IMR-90 (cell line): Measurements from ENCODE around the gene RHOBTB3. TPM values are rescaled to one million over a fixed set of nuclear protein-coding genes. Genes with fewer than 3 reads are reported as not detected.

Experiments
- ATAC-seq: fragments of 200-7000 bp; cut with Tn5 transposase; 2 replicates; pipeline ENCODE4 v1.9.1; 2020; ENCODE audit warnings: low read depth, mild to moderate bottlenecking, moderate library complexity
- BruUV-seq: library from RNA; stranded (reverse); fragments of 400-500 nt; replicated peaks from 2 replicates; lab custom pipeline; 2021; lab: Mats Ljungman, UMichigan
- CTCF ChIA-PET: fragments of 300-600 bp; formaldehyde crosslinking; extraction: SDS; loops from one replicate; lab custom pipeline; 2021; ENCODE audit warnings: antibody characterized with exemption; lab: Yijun Ruan, JAX
- POLR2A ChIA-PET: fragments of 300-600 bp; sonication (Branson Sonifier 250); formaldehyde crosslinking; loops from one replicate; lab custom pipeline; 2022; ENCODE audit warnings: antibody characterized with exemption; ENCODE audit not compliant: unreplicated experiment; lab: Charles Lee
- DNase-seq: peaks from one replicate; pipeline ENCODE4 v3.0.0; 2013
- H2AFZ ChIP-seq: replicated peaks from 2 replicates; pipeline ENCODE3; 2013; ENCODE audit warnings: low read length, mild to moderate bottlenecking; ENCODE audit not compliant: poor library complexity
- H2AK5ac ChIP-seq: 2 replicates; pipeline ENCODE4 v1.6.1; 2013; ENCODE audit warnings: low read depth, low read length, inconsistent platforms
- H2AK9ac ChIP-seq: replicated peaks from 2 replicates; pipeline ENCODE3; 2013; ENCODE audit warnings: mild to moderate bottlenecking, low read depth, low read length, moderate library complexity; ENCODE audit not compliant: poor library complexity
- H2BK120ac ChIP-seq: 2 replicates; pipeline ENCODE4 v1.6.1; 2013; ENCODE audit warnings: low read depth, low read length, inconsistent platforms
- H2BK15ac ChIP-seq: 3 replicates; pipeline ENCODE4 v1.6.1; 2013; ENCODE audit warnings: low read depth, low read length, inconsistent platforms
- H2BK20ac ChIP-seq: 2 replicates; pipeline ENCODE4 v1.6.1; 2013; ENCODE audit warnings: low read depth, mild to moderate bottlenecking, inconsistent platforms, low read length, moderate library complexity
- H2BK5ac ChIP-seq: 2 replicates; pipeline ENCODE4 v1.6.1; 2013; ENCODE audit warnings: mild to moderate bottlenecking, low read depth, low read length, inconsistent platforms; ENCODE audit not compliant: poor library complexity, severe bottlenecking
- H3K14ac ChIP-seq: replicated peaks from 2 replicates; pipeline ENCODE4 v1.6.1; 2013; ENCODE audit warnings: low read depth, low read length, inconsistent platforms
- H3K18ac ChIP-seq: 2 replicates; pipeline ENCODE4 v1.6.1; 2013; ENCODE audit warnings: low read depth, low read length, control low read depth
- H3K23ac ChIP-seq: 2 replicates; pipeline ENCODE4 v1.6.1; 2013; ENCODE audit warnings: low read depth, low read length, inconsistent platforms
- H3K27ac ChIP-seq: 2 replicates; pipeline ENCODE4 v1.5.1; 2013; ENCODE audit warnings: mild to moderate bottlenecking, control low read depth, low read length; ENCODE audit not compliant: insufficient read depth
- H3K27me3 ChIP-seq: 2 replicates; pipeline ENCODE4 v1.6.1; 2013; ENCODE audit warnings: low read length; ENCODE audit not compliant: control insufficient read depth, insufficient read depth
- H3K36me3 ChIP-seq: 2 replicates; pipeline ENCODE4 v1.6.1; 2013; ENCODE audit warnings: low read length, mixed read lengths; ENCODE audit not compliant: control insufficient read depth, insufficient read depth
- H3K4ac ChIP-seq: 2 replicates; pipeline ENCODE4 v1.6.1; 2013; ENCODE audit warnings: low read depth, low read length, inconsistent platforms
- H3K4me1 ChIP-seq: 2 replicates; pipeline ENCODE4 v1.6.1; 2013; ENCODE audit warnings: low read length, mixed read lengths; ENCODE audit not compliant: control insufficient read depth, insufficient read depth
- H3K4me2 ChIP-seq: 2 replicates; pipeline ENCODE4 v1.6.1; 2013; ENCODE audit warnings: low read depth, mild to moderate bottlenecking, control low read depth, low read length, moderate library complexity
- H3K4me3 ChIP-seq: 2 replicates; pipeline ENCODE4 v1.5.1; 2013; ENCODE audit warnings: low read depth, mild to moderate bottlenecking, control low read depth, low read length, moderate library complexity; ENCODE audit not compliant: insufficient read depth
- H3K56ac ChIP-seq: 2 replicates; pipeline ENCODE4 v1.6.1; 2013; ENCODE audit warnings: low read length, inconsistent platforms; ENCODE audit not compliant: insufficient read depth; ENCODE audit errors: extremely low read depth
- H3K79me1 ChIP-seq, 2 experiments: 2 replicates each; pipeline ENCODE4 v1.6.1; 2013; ENCODE audit warnings: low read length in 2 of 2, inconsistent platforms in 1 of 2, low read depth in 1 of 2
- H3K9ac ChIP-seq: 2 replicates; pipeline ENCODE4 v1.6.1; 2013; ENCODE audit warnings: low read depth, low read length, control low read depth
- H3K9me1 ChIP-seq: 2 replicates; pipeline ENCODE4 v1.6.1; 2013; ENCODE audit warnings: low read length, inconsistent platforms; ENCODE audit not compliant: insufficient read depth
- H3K9me3 ChIP-seq: 2 replicates; pipeline ENCODE4 v1.6.1; 2013; ENCODE audit warnings: low read length; ENCODE audit not compliant: control insufficient read depth, insufficient read depth
- H4K20me1 ChIP-seq: 2 replicates; pipeline ENCODE4 v1.6.1; 2013; ENCODE audit warnings: low read length, inconsistent platforms; ENCODE audit not compliant: insufficient read depth
- H4K5ac ChIP-seq: 2 replicates; pipeline ENCODE4 v1.6.1; 2013; ENCODE audit warnings: mild to moderate bottlenecking, low read depth, low read length, control low read depth
- H4K8ac ChIP-seq, 2 experiments: 2 replicates each; pipeline ENCODE4 v1.6.1; 2013; ENCODE audit warnings: low read depth in 2 of 2, low read length in 2 of 2, control low read depth in 1 of 2, inconsistent platforms in 1 of 2
- H4K91ac ChIP-seq: 2 replicates; pipeline ENCODE4 v1.6.1; 2013; ENCODE audit warnings: low read depth, low read length, inconsistent platforms; ENCODE audit not compliant: insufficient read depth
- CTCF ChIP-seq: conservative IDR thresholded peaks from 2 replicates; pipeline ENCODE4 v1.5.1; 2012; ENCODE audit warnings: mild to moderate bottlenecking, low read depth, low read length, improper control_type of control experiment
- FOS ChIP-seq: fragments of 150-350 bp; IDR thresholded peaks from 2 replicates; pipeline ENCODE4 v1.6.1; 2016; ENCODE audit warnings: low read depth, low read length
- RFX5 ChIP-seq: IDR thresholded peaks from 2 replicates; pipeline ENCODE4 v1.8.0; 2012; ENCODE audit warnings: low read depth, mild to moderate bottlenecking, low read length, moderate library complexity
- USF2 ChIP-seq: fragments of 150-350 bp; IDR thresholded peaks from 2 replicates; pipeline ENCODE4 v1.6.1; 2017; ENCODE audit warnings: mild to moderate bottlenecking, antibody characterized with exemption, low read length, low read depth
- WGBS, 2 experiments: methylation state at CpG; one replicate each; pipeline versions ENCODE4 v1.1.5 to v1.1.7; 2013; ENCODE audit warnings: missing lambda C conversion rate in 2 of 2; ENCODE audit not compliant: insufficient read length in 1 of 2; ENCODE audit errors: extremely low coverage in 2 of 2; 5-methylcytosine and 5-hydroxymethylcytosine counted together
- dilution Hi-C: fragments of 300-500 bp; cut with HindIII; formaldehyde crosslinking; loops from one replicate; pipeline ENCODE4 v1.14.3; 2018; ENCODE audit warnings: low sequenced_read_pairs; ENCODE audit not compliant: unreplicated experiment
- in situ Hi-C: fragments of 300-500 bp; cut with MboI; formaldehyde crosslinking; loops from 3 replicates; pipeline ENCODE4 v1.14.3; 2019; ENCODE audit warnings: low sequenced_read_pairs, inconsistent platforms, mixed read lengths
- intact Hi-C: fragments of 100-400 bp; cut with micrococcal nuclease; formaldehyde crosslinking; loops from 2 replicates; pipeline ENCODE4 v1.10.0; 2022
- polyA plus RNA-seq, 3 experiments: library from polyadenylated mRNA; depleted of rRNA; stranded (reverse); fragments of >200 nt; gene quantifications; 2 replicates each; pipeline ENCODE4 v1.2.3, GENCODE V29; 2012; ENCODE audit warnings: low replicate concordance in 1 of 3
- total RNA-seq: library from RNA; depleted of rRNA; stranded (reverse); fragments of >200 nt; gene quantifications from 2 replicates; pipeline ENCODE4 v1.2.3, GENCODE V29; 2012

Gene RHOBTB3
- total and polyA plus RNA-seq, 2 of the 4 experiments (the other 2 are of a cell fraction) = 117 to 447 TPM

GRCh38 chr5:95784514-95785302, 53.6 kb downstream of the RHOBTB3 start:
- WGBS, 2 experiments = 100% methylated on average over 1 of the region's 9 CpGs; no CpG with 5 or more reads in 1 of the 2 experiments
- Histone ChIP-seq H3K36me3 (peaks cover 30% of the 10 kb centered on the region), H3K27ac (peak overlapping the region; percentile 83), H2AFZ (no peak overlapping the region), H3K79me1 (peaks cover 16 to 48% of the 10 kb centered on the region in 2 experiments), H2BK120ac (peak overlapping the region; percentile 88), H4K91ac (peak overlapping the region; percentile 85), H3K14ac (peak overlapping the region; percentile 59; the same call in 1 of the 2 replicates), H2AK5ac (peak overlapping the region; percentile 93), H3K27me3 (no peaks in the 10 kb centered on the region), H2BK15ac (peak overlapping the region; percentile 89; the same call in 2 of the 3 replicates), H4K5ac (peak overlapping the region; percentile 79), H3K4me3 (no peak overlapping the region), H4K20me1 (no peaks in the 10 kb centered on the region), H3K4me1 (peaks cover 9% of the 10 kb centered on the region), H3K9me1 (peaks cover 9% of the 10 kb centered on the region), H4K8ac (peak overlapping the region; percentile 80 to 85), H3K9me3 (no peaks in the 10 kb centered on the region), H3K9ac (no peak overlapping the region; the same call in 1 of the 2 replicates), H3K4me2 (peak overlapping the region; percentile 12; the same call in 1 of the 2 replicates), H3K4ac (peak overlapping the region; percentile 84), H3K18ac (peak overlapping the region; percentile 82), H2BK20ac (peak overlapping the region; percentile 64), H3K56ac (peak overlapping the region; percentile 14; the same call in 1 of the 2 replicates), H2AK9ac (no peak overlapping the region), H2BK5ac (peak overlapping the region; percentile 92), H3K23ac (peak overlapping the region; percentile 44)
- TF ChIP-seq USF2 = no peak
- no peak for TF ChIP-seq CTCF
- TF ChIP-seq RFX5 = no peak
- TF ChIP-seq FOS = peak; percentile 24; the same call in 1 of the 2 replicates
- ChIA-PET CTCF (interaction anchor here (0.7 to 1.3 kb wide), 3 partner anchors 121 to 542 kb away, joined by 3 to 4 read pairs (median 4); partner anchors contain the start of gene RFESD), POLR2A (interaction anchor here (0.6 to 1.0 kb wide), 3 partner anchors 12 to 37 kb away, joined by 3 to 8 read pairs (median 4); no protein-coding TSS in a partner anchor)
- intact Hi-C loops (loop anchor here (5.0 kb wide), 1 partner anchor 558 kb away; no protein-coding TSS in a partner anchor), in situ Hi-C loops (loop anchor here (5.0 kb wide), 1 partner anchor 38 kb away; the partner anchor contains the start of gene GLRX), dilution Hi-C loops (no loop called here)
- DNase-seq (peak; percentile 46), ATAC-seq (no peak)
- TSS peak; percentile 8 for BruUV-seq
